BJ (cell line): ENCODE results near the gene TTC33. TPM values are rescaled to one million over a fixed set of nuclear protein-coding genes. Genes with fewer than 3 reads are reported as not detected.

Experiments used
- CTCF ChIA-PET: fragments of 350-600 bp; formaldehyde crosslinking; extraction: SDS; loops from one replicate; lab custom pipeline; 2021; ENCODE audit warnings: antibody characterized with exemption, inconsistent platforms; lab: Yijun Ruan, JAX
- POLR2A ChIA-PET: fragments of 300-600 bp; sonication (Branson Sonifier 250); formaldehyde crosslinking; extraction: SDS; loops from one replicate; lab custom pipeline; 2021; ENCODE audit warnings: antibody characterized with exemption; lab: Charles Lee
- DNase-seq: peaks from one replicate; pipeline ENCODE4 v3.0.0-alpha.2; 2011; ENCODE audit warnings: low read depth
- H3K27me3 ChIP-seq: 2 replicates; pipeline ENCODE4 v1.6.0; 2011; ENCODE audit warnings: low read length; ENCODE audit not compliant: control insufficient read depth, insufficient read depth
- H3K36me3 ChIP-seq: 2 replicates; pipeline ENCODE4 v1.5.1; 2011; ENCODE audit warnings: low read length; ENCODE audit not compliant: control insufficient read depth, insufficient read depth
- H3K4me3 ChIP-seq: 2 replicates; pipeline ENCODE4 v1.5.1; 2011; ENCODE audit warnings: low read depth, mild to moderate bottlenecking, control low read depth, low read length
- polyA plus RNA-seq: library from polyadenylated mRNA; depleted of rRNA; stranded (reverse); fragments of >200 nt; gene quantifications from 2 replicates; pipeline ENCODE4 v1.2.3, GENCODE V29; 2011
- TF ChIP-seq, protein P1 (sequence below): IDR thresholded peaks from 2 replicates; pipeline ENCODE4 v1.5.1; 2011; ENCODE audit warnings: low read depth, mild to moderate bottlenecking, control low read depth, inconsistent platforms, low read length, moderate library complexity; ENCODE audit not compliant: insufficient read depth

The TTC33 gene
- polyA plus RNA-seq, 1 experiment: 2.8 TPM

DNA sequence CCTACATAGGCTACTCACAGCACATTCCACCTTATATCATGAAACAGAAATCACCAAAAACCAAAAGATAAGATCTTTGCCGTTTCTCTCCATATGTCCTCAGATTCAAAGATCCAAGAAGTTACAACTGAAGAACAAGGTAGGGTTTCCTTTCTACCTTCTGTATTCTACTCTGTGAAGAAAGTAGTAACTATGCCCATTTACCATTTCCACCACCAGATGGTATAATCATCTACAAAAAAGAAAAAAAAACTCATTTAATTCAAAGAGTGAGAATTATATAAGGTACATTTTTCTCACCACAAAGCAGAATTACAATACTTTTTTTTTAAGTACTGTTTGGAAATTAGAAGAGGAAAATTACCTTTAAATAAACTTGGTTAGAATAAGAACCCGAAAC, 248.7 kb downstream of the TTC33 start:
- no peak for DNase-seq
- no peaks in the 10 kb centered on the region for H3K36me3 ChIP-seq

GRCh38 chr5:40505031-40505430, 250.7 kb downstream of the TTC33 start:
- CTCF ChIA-PET: interaction anchor here (0.6 to 0.8 kb wide), 2 partner anchors 11 to 559 kb away, joined by 3 to 4 read pairs; no protein-coding TSS in a partner anchor
- TF ChIP-seq, protein P1, sequence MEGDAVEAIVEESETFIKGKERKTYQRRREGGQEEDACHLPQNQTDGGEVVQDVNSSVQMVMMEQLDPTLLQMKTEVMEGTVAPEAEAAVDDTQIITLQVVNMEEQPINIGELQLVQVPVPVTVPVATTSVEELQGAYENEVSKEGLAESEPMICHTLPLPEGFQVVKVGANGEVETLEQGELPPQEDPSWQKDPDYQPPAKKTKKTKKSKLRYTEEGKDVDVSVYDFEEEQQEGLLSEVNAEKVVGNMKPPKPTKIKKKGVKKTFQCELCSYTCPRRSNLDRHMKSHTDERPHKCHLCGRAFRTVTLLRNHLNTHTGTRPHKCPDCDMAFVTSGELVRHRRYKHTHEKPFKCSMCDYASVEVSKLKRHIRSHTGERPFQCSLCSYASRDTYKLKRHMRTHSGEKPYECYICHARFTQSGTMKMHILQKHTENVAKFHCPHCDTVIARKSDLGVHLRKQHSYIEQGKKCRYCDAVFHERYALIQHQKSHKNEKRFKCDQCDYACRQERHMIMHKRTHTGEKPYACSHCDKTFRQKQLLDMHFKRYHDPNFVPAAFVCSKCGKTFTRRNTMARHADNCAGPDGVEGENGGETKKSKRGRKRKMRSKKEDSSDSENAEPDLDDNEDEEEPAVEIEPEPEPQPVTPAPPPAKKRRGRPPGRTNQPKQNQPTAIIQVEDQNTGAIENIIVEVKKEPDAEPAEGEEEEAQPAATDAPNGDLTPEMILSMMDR: no peak
- POLR2A ChIA-PET: no interaction called here
- no peaks in the 10 kb centered on the region for H3K36me3 ChIP-seq
- no peak for DNase-seq
- H3K27me3 ChIP-seq: no peaks in the 10 kb centered on the region
- H3K4me3 ChIP-seq: no peak overlapping the region

More for the DNA sequence above, 248.7 kb downstream of the TTC33 start:
- ChIA-PET POLR2A (no interaction called here), CTCF (no interaction called here)
- no peak overlapping the region for H3K4me3 ChIP-seq
- no peaks in the 10 kb centered on the region for H3K27me3 ChIP-seq
- TF ChIP-seq, protein P1: 0 out of 2 replicates have a peak, but pooled peaks have one; percentile 19

DNA sequence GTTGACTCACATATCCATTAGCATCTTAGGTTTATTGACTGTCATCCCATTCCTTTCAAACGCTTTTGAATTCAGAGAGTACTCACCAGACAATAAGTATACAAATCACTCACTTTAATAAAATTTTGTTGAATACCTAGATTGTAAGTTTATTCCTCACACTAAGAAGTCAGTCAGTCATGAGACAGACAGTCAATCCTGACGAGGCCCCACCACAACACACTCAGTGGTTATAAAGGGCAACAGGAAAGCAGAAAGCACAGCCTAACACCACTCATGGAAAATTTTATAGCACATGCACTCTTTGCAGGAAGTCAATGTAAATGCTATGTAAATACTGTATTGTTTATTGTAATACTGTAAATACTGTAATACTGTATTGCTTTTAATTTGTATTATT, 252.3 kb downstream of the TTC33 start:
- no peak overlapping the region for H3K4me3 ChIP-seq
- ChIA-PET CTCF (no interaction called here), POLR2A (no interaction called here)
- DNase-seq: no peak
- no peaks in the 10 kb centered on the region for H3K27me3 ChIP-seq
- no peaks in the 10 kb centered on the region for H3K36me3 ChIP-seq
- TF ChIP-seq, protein P1: no peak

DNA sequence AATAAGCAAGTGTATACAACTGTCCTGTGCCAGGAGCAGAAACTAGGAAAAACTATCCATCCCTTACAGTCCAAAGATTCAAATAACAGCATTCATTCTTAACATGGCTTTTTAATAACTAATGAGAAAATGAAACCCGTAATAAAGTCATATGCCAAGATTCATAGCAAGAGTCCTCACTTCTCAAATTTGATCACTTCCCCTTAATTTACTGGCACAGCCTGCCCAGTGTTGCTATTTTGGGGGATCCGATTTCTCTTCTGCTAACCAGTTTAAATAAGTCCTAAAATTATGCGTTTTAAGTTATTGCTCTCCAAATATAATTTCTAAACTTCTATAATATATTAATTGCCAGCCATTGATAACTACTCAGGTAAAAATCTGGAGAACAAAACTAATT, 253.0 kb downstream of the TTC33 start:
- POLR2A ChIA-PET: no interaction called here
- no peak for DNase-seq
- no peaks in the 10 kb centered on the region for H3K27me3 ChIP-seq
- CTCF ChIA-PET: no interaction called here
- H3K4me3 ChIP-seq: no peak overlapping the region
- TF ChIP-seq, protein P1: no peak
- no peaks in the 10 kb centered on the region for H3K36me3 ChIP-seq

- ChIA-PET CTCF (interaction anchor here (0.6 to 1.0 kb wide), 2 partner anchors 9 to 184 kb away, joined by 3 read pairs; no protein-coding TSS in a partner anchor), POLR2A (no interaction called here)
- no peak for DNase-seq
- Histone ChIP-seq H3K36me3 (no peaks in the 10 kb centered on the region), H3K27me3 (no peaks in the 10 kb centered on the region), H3K4me3 (no peak overlapping the region)
- TF ChIP-seq, protein P1: no peak
These were observed 253.9 kb downstream of the TTC33 start for GRCh38 chr5:40501711-40502444.
